Neuronal stem cell (in vitro differentiated cells): ENCODE results near the gene FYN.

Experiments
- DNase-seq: peaks from one replicate; pipeline ENCODE4 v3.0.0-alpha.2; 2013; ENCODE audit warnings: low spot score
- H2AFZ ChIP-seq: one replicate; pipeline ENCODE4 v1.6.1; 2013; ENCODE audit warnings: mild to moderate bottlenecking, low read length, inconsistent platforms
- H2AK5ac ChIP-seq: 2 replicates; pipeline ENCODE4 v1.6.1; 2013; ENCODE audit warnings: low read depth, mild to moderate bottlenecking, inconsistent platforms, low read length, moderate library complexity, mixed read lengths
- H2BK120ac ChIP-seq: 2 replicates; pipeline ENCODE4 v1.6.1; 2013; ENCODE audit warnings: low read depth, mild to moderate bottlenecking, inconsistent platforms, low read length, moderate library complexity, mixed read lengths
- H2BK12ac ChIP-seq: one replicate; pipeline ENCODE4 v1.6.1; 2013; ENCODE audit warnings: low read length, inconsistent platforms
- H2BK15ac ChIP-seq: 2 replicates; pipeline ENCODE4 v1.6.1; 2013; ENCODE audit warnings: mild to moderate bottlenecking, low read length, inconsistent platforms, mixed read lengths
- H2BK5ac ChIP-seq: one replicate; pipeline ENCODE4 v1.6.1; 2013; ENCODE audit warnings: inconsistent platforms, mild to moderate bottlenecking, low read length, moderate library complexity
- H3K14ac ChIP-seq: one replicate; pipeline ENCODE4 v1.6.1; 2013; ENCODE audit warnings: low read length, inconsistent platforms
- H3K18ac ChIP-seq: 2 replicates; pipeline ENCODE4 v1.6.1; 2013; ENCODE audit warnings: low read length, inconsistent platforms
- H3K23ac ChIP-seq: 2 replicates; pipeline ENCODE4 v1.6.1; 2013; ENCODE audit warnings: low read depth, mild to moderate bottlenecking, mixed read lengths, low read length, inconsistent platforms; ENCODE audit not compliant: poor library complexity
- H3K27ac ChIP-seq: replicated peaks from 3 replicates; pipeline ENCODE4 v1.5.1; 2013; ENCODE audit warnings: low read length, inconsistent platforms
- H3K27me3 ChIP-seq, 3 experiments: 2 replicates each; pipeline ENCODE4 v1.6.1; 2013; ENCODE audit warnings: low read length in 3 of 3, mild to moderate bottlenecking in 2 of 3, inconsistent platforms in 1 of 3, low read depth in 1 of 3, mixed read lengths in 1 of 3, moderate library complexity in 1 of 3; ENCODE audit not compliant: control insufficient read depth in 3 of 3, insufficient read depth in 3 of 3
- H3K36me3 ChIP-seq, 2 donors: replicated peaks in 1 of 2; 2 replicates each; pipeline ENCODE4 v1.6.1; 2013; ENCODE audit warnings: low read length in 2 of 2; ENCODE audit not compliant: control insufficient read depth in 2 of 2, insufficient read depth in 2 of 2
- H3K4ac ChIP-seq: 2 replicates; pipeline ENCODE4 v1.6.1; 2013; ENCODE audit warnings: inconsistent platforms, mild to moderate bottlenecking, low read length, moderate library complexity
- H3K4me1 ChIP-seq, 2 donors: 1 replicate in 1 of 2; 2 replicates in 1 of 2; pipeline ENCODE4 v1.6.1; 2013; ENCODE audit warnings: low read length in 2 of 2, low read depth in 1 of 2; ENCODE audit not compliant: control insufficient read depth in 2 of 2, insufficient read depth in 1 of 2
- H3K4me2 ChIP-seq: one replicate; pipeline ENCODE4 v1.6.1; 2013; ENCODE audit warnings: mild to moderate bottlenecking, low read length, inconsistent platforms; ENCODE audit not compliant: insufficient read depth, poor library complexity, severe bottlenecking
- H3K4me3 ChIP-seq, 2 donors: 2 replicates each; pipeline ENCODE4 v1.5.1; 2013; ENCODE audit warnings: low read length in 2 of 2, mild to moderate bottlenecking in 2 of 2, inconsistent platforms in 1 of 2, moderate library complexity in 1 of 2
- H3K79me1 ChIP-seq: one replicate; pipeline ENCODE4 v1.6.1; 2013; ENCODE audit warnings: low read depth, mild to moderate bottlenecking, inconsistent platforms, low read length, moderate library complexity
- H3K9ac ChIP-seq: one replicate; pipeline ENCODE4 v1.6.1; 2013; ENCODE audit warnings: mild to moderate bottlenecking, low read depth, low read length, inconsistent platforms; ENCODE audit not compliant: poor library complexity
- H3K9me3 ChIP-seq, 2 donors: replicated peaks in 1 of 2; 2 replicates each; pipeline versions ENCODE3 to v1.6.1; 2013; ENCODE audit warnings: low read length in 2 of 2, mild to moderate bottlenecking in 2 of 2, inconsistent platforms in 1 of 2, low read depth in 1 of 2, mixed read lengths in 1 of 2, moderate library complexity in 1 of 2; ENCODE audit not compliant: control insufficient read depth in 2 of 2, insufficient read depth in 1 of 2
- H4K8ac ChIP-seq: one replicate; pipeline ENCODE4 v1.6.1; 2013; ENCODE audit warnings: low read depth, mild to moderate bottlenecking, inconsistent platforms, low read length, moderate library complexity
- H4K91ac ChIP-seq: one replicate; pipeline ENCODE4 v1.6.1; 2013; ENCODE audit warnings: low read length, low read depth, mild to moderate bottlenecking, inconsistent platforms; ENCODE audit not compliant: poor library complexity
- WGBS, 2 donors: extraction: QIAGEN DNeasy Blood & Tissue Kit; methylation state at CpG; one replicate each; pipeline ENCODE4 v1.1.7; 2013; ENCODE audit warnings: missing lambda C conversion rate in 2 of 2, mixed read lengths in 1 of 2; ENCODE audit not compliant: insufficient read length in 2 of 2, insufficient replicate concordance in 1 of 2; ENCODE audit errors: extremely low coverage in 2 of 2; 5-methylcytosine and 5-hydroxymethylcytosine counted together

Gene FYN

GRCh38 chr6:111668410-111668809 lies 204.8 kb downstream of the FYN start:
- Histone ChIP-seq H3K14ac (no peak overlapping the region), H2AFZ (no peak overlapping the region), H2BK120ac (no peak overlapping the region), H3K4ac (no peak overlapping the region), H3K23ac (no peak overlapping the region), H3K79me1 (peaks cover 4% of the 10 kb centered on the region), H3K4me2 (no peak overlapping the region), H3K27me3 (no peaks in the 10 kb centered on the region), H3K9ac (no peak overlapping the region), H2BK5ac (no peak overlapping the region), H3K36me3 (peaks cover 9 to 88% of the 10 kb centered on the region in 2 donors), H3K9me3 (no peaks in the 10 kb centered on the region), H3K4me1 (peaks cover 17 to 23% of the 10 kb centered on the region in 2 donors), H2AK5ac (no peak overlapping the region), H2BK15ac (no peak overlapping the region), H3K27ac (no peak overlapping the region), H4K91ac (no peak overlapping the region), H3K4me3 (no peak overlapping the region), H3K18ac (peak overlapping the region; percentile 40), H2BK12ac (no peak overlapping the region), H4K8ac (no peak overlapping the region)
- WGBS, 2 donors = no CpG with 5 or more reads among the region's 5 CpGs
- DNase-seq = no peak

GRCh38 chr6:111667931-111668330 lies 205.3 kb downstream of the FYN start:
- no peaks in the 10 kb centered on the region for H3K9me3 ChIP-seq
- H3K4ac ChIP-seq = no peak overlapping the region
- no CpG with 5 or more reads among the region's 8 CpGs for WGBS, 2 donors
- no peak overlapping the region for H3K27ac ChIP-seq
- no peak overlapping the region for H2AK5ac ChIP-seq
- H3K9ac ChIP-seq = no peak overlapping the region
- no peak overlapping the region for H2BK120ac ChIP-seq
- no peak overlapping the region for H3K4me2 ChIP-seq
- H3K79me1 ChIP-seq = peaks cover 4% of the 10 kb centered on the region
- H3K14ac ChIP-seq = no peak overlapping the region
- H2BK15ac ChIP-seq = no peak overlapping the region
- no peaks in the 10 kb centered on the region for H3K27me3 ChIP-seq
- H3K4me3 ChIP-seq = no peak overlapping the region
- H2AFZ ChIP-seq = no peak overlapping the region
- peaks cover 17 to 24% of the 10 kb centered on the region in 2 donors for H3K4me1 ChIP-seq
- no peak for DNase-seq
- no peak overlapping the region for H4K91ac ChIP-seq
- H3K18ac ChIP-seq = no peak overlapping the region
- peaks cover 9 to 88% of the 10 kb centered on the region in 2 donors for H3K36me3 ChIP-seq
- no peak overlapping the region for H3K23ac ChIP-seq
- H2BK12ac ChIP-seq = no peak overlapping the region
- H2BK5ac ChIP-seq = no peak overlapping the region
- no peak overlapping the region for H4K8ac ChIP-seq

- no peaks in the 10 kb centered on the region for H3K9me3 ChIP-seq
- H2AFZ ChIP-seq = no peak overlapping the region
- no CpG with 5 or more reads among the region's 2 CpGs for WGBS, 2 donors
- H3K4me2 ChIP-seq = no peak overlapping the region
- no peak overlapping the region for H2BK12ac ChIP-seq
- H3K9ac ChIP-seq = no peak overlapping the region
- H3K27ac ChIP-seq = no peak overlapping the region
- peaks cover 4% of the 10 kb centered on the region for H3K79me1 ChIP-seq
- no peaks in the 10 kb centered on the region for H3K27me3 ChIP-seq
- H3K4ac ChIP-seq = no peak overlapping the region
- peaks cover 9 to 88% of the 10 kb centered on the region in 2 donors for H3K36me3 ChIP-seq
- no peak overlapping the region for H3K4me3 ChIP-seq
- H3K14ac ChIP-seq = no peak overlapping the region
- no peak overlapping the region for H2BK5ac ChIP-seq
- no peak overlapping the region for H2BK15ac ChIP-seq
- DNase-seq = no peak
- H2AK5ac ChIP-seq = no peak overlapping the region
- H3K4me1 ChIP-seq = peaks cover 24 to 27% of the 10 kb centered on the region in 2 donors
- H4K91ac ChIP-seq = no peak overlapping the region
- H2BK120ac ChIP-seq = no peak overlapping the region
- H4K8ac ChIP-seq = no peak overlapping the region
- H3K18ac ChIP-seq = no peak overlapping the region
- no peak overlapping the region for H3K23ac ChIP-seq
Observed at GRCh38 chr6:111666847-111667246, 206.4 kb downstream of the FYN start.

- Histone ChIP-seq H3K4me1 (peaks cover 24 to 33% of the 10 kb centered on the region in 2 donors), H3K14ac (no peak overlapping the region), H4K91ac (no peak overlapping the region), H3K4ac (no peak overlapping the region), H3K36me3 (peaks cover 5 to 89% of the 10 kb centered on the region in 2 donors), H3K27ac (peak overlapping the region; percentile 28), H3K9me3 (no peaks in the 10 kb centered on the region), H2BK12ac (no peak overlapping the region), H3K23ac (no peak overlapping the region), H3K18ac (peak overlapping the region; percentile 32), H2AK5ac (peak overlapping the region; percentile 43), H3K4me2 (no peak overlapping the region), H3K79me1 (peaks cover 4% of the 10 kb centered on the region), H2BK120ac (no peak overlapping the region), H3K4me3 (no peak overlapping the region), H2BK15ac (no peak overlapping the region), H2AFZ (no peak overlapping the region), H2BK5ac (no peak overlapping the region), H4K8ac (no peak overlapping the region), H3K27me3 (no peaks in the 10 kb centered on the region), H3K9ac (no peak overlapping the region)
- no peak for DNase-seq
- no CpG with 5 or more reads among the region's 7 CpGs for WGBS, 2 donors
Observed at GRCh38 chr6:111664565-111665030, 208.7 kb downstream of the FYN start.
